Measurements from ENCODE around the gene SLC22A3.

- TF ChIP-seq POLR2A (IDR thresholded peaks at IDR 0.05) (no peak), CTCF (IDR thresholded peaks at IDR 0.05) (no peak)
Observed at GRCh38 chr6:160420969-160421556, 72.9 kb downstream of the SLC22A3 start.
